Tibial artery (tissue), 4 donors: ENCODE data around the gene YWHAG.
A peak's percentile ranks its signal among the peaks of the same experiment; 100 is the strongest.

Experiments
- DNase-seq, 2 donors: peaks; one replicate each; pipeline ENCODE4 v3.0.0-alpha.2; 2019
- H3K27ac ChIP-seq, 2 donors: fragments of 200-600 bp; sonication (generic) in 1 of 2; 1 replicate in 1 of 2; 2 replicates in 1 of 2; pipeline ENCODE4 v1.5.1; 2018 to 2019; ENCODE audit warnings: mild to moderate bottlenecking in 1 of 2
- H3K27me3 ChIP-seq, 2 donors: fragments of 200-600 bp; sonication (generic) in 1 of 2; one replicate each; pipeline versions ENCODE4 v1.5.1 to v1.6.0; 2016 to 2019
- H3K36me3 ChIP-seq, 3 donors: fragments of 200-600 bp; sonication (generic) in 2 of 3; one replicate each; pipeline ENCODE4 v1.5.1; 2016 to 2019; ENCODE audit warnings: mild to moderate bottlenecking in 2 of 3
- H3K4me1 ChIP-seq, 4 donors: fragments of 200-600 bp; sonication (generic) in 2 of 4; 1 replicate in 3 of 4; 2 replicates in 1 of 4; pipeline ENCODE4 v1.5.1; 2016 to 2019
- H3K4me3 ChIP-seq, 2 donors: fragments of 200-600 bp; sonication (generic) in 1 of 2; 1 replicate in 1 of 2; 2 replicates in 1 of 2; pipeline ENCODE4 v1.5.1; 2018 to 2019; ENCODE audit warnings: mild to moderate bottlenecking in 2 of 2
- H3K9me3 ChIP-seq, 3 donors: fragments of 200-600 bp; sonication (generic) in 1 of 3; one replicate each; pipeline ENCODE4 v1.5.1; 2016 to 2019
- intact Hi-C: fragments of 100-400 bp; cut with DNase I; formaldehyde crosslinking; loops from one replicate; pipeline ENCODE4 v1.15.0; 2023; ENCODE audit warnings: low total_unique reads
- TF ChIP-seq, protein P1 (sequence below), 2 experiments: fragments of 200-600 bp in 1 of 2; fragments of 450-650 bp in 1 of 2; IDR thresholded peaks; one replicate each; pipeline ENCODE4 v1.5.1; 2017 to 2019; ENCODE audit warnings: antibody characterized with exemption in 2 of 2, mild to moderate bottlenecking in 1 of 2, moderate library complexity in 1 of 2

The YWHAG gene

GRCh38 chr7:76304888-76305375 lies 53.9 kb downstream of the YWHAG start:
- H3K4me1 ChIP-seq = peaks cover 0 to 61% (median 37%) of the 10 kb centered on the region in 4 donors
- DNase-seq = peak; percentile 54 to 94
- H3K27me3 ChIP-seq = no peaks in the 10 kb centered on the region
- TF ChIP-seq, protein P1, sequence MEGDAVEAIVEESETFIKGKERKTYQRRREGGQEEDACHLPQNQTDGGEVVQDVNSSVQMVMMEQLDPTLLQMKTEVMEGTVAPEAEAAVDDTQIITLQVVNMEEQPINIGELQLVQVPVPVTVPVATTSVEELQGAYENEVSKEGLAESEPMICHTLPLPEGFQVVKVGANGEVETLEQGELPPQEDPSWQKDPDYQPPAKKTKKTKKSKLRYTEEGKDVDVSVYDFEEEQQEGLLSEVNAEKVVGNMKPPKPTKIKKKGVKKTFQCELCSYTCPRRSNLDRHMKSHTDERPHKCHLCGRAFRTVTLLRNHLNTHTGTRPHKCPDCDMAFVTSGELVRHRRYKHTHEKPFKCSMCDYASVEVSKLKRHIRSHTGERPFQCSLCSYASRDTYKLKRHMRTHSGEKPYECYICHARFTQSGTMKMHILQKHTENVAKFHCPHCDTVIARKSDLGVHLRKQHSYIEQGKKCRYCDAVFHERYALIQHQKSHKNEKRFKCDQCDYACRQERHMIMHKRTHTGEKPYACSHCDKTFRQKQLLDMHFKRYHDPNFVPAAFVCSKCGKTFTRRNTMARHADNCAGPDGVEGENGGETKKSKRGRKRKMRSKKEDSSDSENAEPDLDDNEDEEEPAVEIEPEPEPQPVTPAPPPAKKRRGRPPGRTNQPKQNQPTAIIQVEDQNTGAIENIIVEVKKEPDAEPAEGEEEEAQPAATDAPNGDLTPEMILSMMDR (IDR thresholded peaks at IDR 0.05) = no peak
- peak overlapping the region; percentile 100 for H3K27ac ChIP-seq
- no peaks in the 10 kb centered on the region for H3K9me3 ChIP-seq
- H3K36me3 ChIP-seq = peaks cover 11 to 14% (median 12%) of the 10 kb centered on the region in 3 donors
- intact Hi-C loops = no loop called here
- H3K4me3 ChIP-seq = peak overlapping the region; percentile 97 to 99

DNA sequence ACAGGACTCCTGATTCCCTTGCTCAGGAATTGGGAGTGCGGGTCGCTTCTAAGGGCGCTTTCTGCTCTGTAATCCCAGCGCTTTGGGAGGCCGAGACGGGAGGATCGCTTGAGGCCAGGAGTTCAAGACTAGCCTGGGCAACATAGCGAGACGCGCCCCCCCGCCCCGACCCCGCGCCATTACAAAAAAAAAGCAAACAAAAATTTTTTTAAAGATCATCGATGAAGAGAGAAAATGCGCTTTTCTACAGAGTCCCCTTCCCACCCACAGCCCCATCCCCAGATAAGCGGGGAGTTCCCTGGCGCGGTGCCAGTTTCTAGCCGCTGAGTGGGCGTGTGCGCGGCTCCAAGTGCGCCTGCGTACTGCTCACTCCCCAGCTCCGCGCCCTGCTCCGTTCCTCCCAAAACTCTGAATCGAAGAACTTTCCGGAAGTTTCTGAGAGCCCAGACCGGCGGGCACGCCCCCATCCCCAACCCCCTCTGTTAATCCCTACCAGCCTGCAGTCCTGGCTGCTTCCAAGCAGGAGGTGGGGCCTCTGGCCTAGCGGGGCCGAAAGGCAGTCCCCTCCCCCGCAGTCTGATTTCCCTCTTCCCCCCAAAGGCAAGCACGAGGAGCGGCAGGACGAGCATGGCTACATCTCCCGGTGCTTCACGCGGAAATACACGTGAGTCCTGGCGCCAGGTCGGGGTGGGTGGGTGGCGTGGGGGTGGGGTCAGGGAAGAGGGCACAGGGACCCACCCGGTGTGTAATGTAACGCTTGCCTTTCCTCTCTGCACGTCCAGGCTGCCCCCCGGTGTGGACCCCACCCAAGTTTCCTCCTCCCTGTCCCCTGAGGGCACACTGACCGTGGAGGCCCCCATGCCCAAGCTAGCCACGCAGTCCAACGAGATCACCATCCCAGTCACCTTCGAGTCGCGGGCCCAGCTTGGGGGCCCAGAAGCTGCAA lies 55.3 kb downstream of the YWHAG start:
- intact Hi-C loops = no loop called here
- Histone ChIP-seq H3K27me3 (no peaks in the 10 kb centered on the region), H3K4me3 (peak overlapping the region; percentile 97 to 99), H3K9me3 (no peaks in the 10 kb centered on the region), H3K27ac (peak overlapping the region; percentile 100), H3K36me3 (peaks cover 11 to 14% (median 12%) of the 10 kb centered on the region in 3 donors), H3K4me1 (peaks cover 0 to 64% (median 40%) of the 10 kb centered on the region in 4 donors)
- TF ChIP-seq, protein P1 (IDR thresholded peaks at IDR 0.05) = no peak
- DNase-seq = peak; percentile 82 to 94

DNA sequence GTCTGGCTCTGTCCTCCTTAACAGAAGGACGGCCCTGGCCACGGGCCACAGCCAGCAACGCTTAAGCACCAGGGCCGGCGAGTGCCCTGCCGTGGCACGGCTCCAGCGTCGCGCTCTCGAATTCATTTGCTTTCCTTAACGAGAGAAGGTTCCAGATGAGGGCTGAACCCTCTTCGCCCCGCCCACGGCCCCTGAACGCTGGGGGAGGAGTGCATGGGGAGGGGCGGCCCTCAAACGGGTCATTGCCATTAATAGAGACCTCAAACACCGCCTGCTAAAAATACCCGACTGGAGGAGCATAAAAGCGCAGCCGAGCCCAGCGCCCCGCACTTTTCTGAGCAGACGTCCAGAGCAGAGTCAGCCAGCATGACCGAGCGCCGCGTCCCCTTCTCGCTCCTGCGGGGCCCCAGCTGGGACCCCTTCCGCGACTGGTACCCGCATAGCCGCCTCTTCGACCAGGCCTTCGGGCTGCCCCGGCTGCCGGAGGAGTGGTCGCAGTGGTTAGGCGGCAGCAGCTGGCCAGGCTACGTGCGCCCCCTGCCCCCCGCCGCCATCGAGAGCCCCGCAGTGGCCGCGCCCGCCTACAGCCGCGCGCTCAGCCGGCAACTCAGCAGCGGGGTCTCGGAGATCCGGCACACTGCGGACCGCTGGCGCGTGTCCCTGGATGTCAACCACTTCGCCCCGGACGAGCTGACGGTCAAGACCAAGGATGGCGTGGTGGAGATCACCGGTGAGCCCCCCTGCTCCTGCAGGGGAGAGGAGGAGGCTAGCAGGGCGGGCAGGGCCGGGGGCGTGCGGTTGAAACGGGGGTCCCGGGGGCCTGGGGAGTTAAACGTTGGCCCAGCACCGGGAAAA lies 56.2 kb downstream of the YWHAG start, which contains the start of gene HSPB1:
Gene HSPB1 (plus strand): TSS at position 327 of the 855 bp plus-strand sequence. CDS start 40 bp downstream, at position 367.
- Histone ChIP-seq H3K9me3 (no peaks in the 10 kb centered on the region), H3K4me1 (peaks cover 0 to 69% (median 43%) of the 10 kb centered on the region in 4 donors), H3K27me3 (no peaks in the 10 kb centered on the region), H3K36me3 (peaks cover 11 to 14% (median 12%) of the 10 kb centered on the region in 3 donors), H3K27ac (peak within 1 kb of the TSS; percentile 100), H3K4me3 (peak within 1 kb of the TSS; percentile 97 to 99)
- TF ChIP-seq, protein P1 (IDR thresholded peaks at IDR 0.05) = peak in 1 of 2 experiments; percentile 21
- peak; percentile 97 to 99 for DNase-seq
- intact Hi-C loops = no loop called here

DNA sequence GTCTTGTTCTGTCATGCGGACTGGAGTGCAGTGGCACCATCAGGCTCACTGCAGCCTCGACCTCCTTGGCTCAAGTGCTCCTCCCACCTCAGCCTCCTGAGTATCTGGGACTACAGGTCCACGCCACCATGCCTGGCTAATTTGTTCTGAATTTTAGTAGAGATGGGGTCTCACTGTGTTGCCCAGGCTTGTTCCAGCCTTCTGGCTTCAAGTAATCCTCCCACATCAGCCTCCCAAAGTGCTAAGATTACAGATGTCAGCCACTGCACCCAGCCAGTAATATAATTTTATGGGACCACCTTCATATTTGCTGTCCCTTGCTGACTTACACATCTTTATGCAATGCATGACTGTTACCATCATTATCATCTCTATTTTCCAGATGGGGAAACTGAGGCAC lies 57.8 kb downstream of the YWHAG start:
- Histone ChIP-seq H3K27ac (peak overlapping the region; percentile 11 to 100), H3K4me1 (peaks cover 0 to 69% (median 47%) of the 10 kb centered on the region in 4 donors), H3K27me3 (no peaks in the 10 kb centered on the region), H3K9me3 (no peaks in the 10 kb centered on the region), H3K4me3 (no peak overlapping the region), H3K36me3 (peaks cover 11 to 14% (median 12%) of the 10 kb centered on the region in 3 donors)
- TF ChIP-seq, protein P1 (IDR thresholded peaks at IDR 0.05) = no peak
- intact Hi-C loops = no loop called here
- DNase-seq = no peak

DNA sequence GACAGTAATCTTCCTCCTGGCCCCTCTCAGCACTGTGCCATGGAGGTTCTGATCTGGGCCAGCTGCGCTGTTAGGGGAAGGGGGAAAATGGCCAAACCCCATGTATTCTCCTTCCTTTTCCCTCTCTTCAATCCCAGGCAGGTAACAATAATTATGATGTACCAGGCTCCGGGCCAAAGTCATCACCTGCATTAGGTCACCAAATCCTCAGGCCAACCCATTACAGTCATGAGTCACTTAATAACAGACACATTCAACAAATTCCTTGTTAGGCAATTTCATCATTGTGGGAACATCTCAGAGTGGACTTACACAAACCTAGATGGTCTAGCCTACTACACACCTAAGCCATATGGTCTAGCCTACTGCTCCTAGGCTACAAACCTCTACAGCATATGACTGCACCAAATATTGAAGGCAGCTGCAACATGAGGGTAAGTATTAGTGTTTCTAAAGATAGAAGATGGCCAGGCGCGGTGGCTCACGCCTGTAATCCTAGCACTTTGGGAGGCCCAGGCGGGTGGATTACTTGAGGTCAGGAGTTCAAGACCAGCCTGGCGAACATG lies 58.5 kb downstream of the YWHAG start:
- intact Hi-C loops = no loop called here
- peaks cover 11 to 14% (median 12%) of the 10 kb centered on the region in 3 donors for H3K36me3 ChIP-seq
- H3K4me3 ChIP-seq = no peak overlapping the region
- H3K9me3 ChIP-seq = no peaks in the 10 kb centered on the region
- DNase-seq = no peak
- H3K27ac ChIP-seq = peak overlapping the region; percentile 95 to 100
- H3K4me1 ChIP-seq = peaks cover 0 to 69% (median 51%) of the 10 kb centered on the region in 4 donors
- no peaks in the 10 kb centered on the region for H3K27me3 ChIP-seq
- TF ChIP-seq, protein P1 (IDR thresholded peaks at IDR 0.05) = no peak
